Measurements from ENCODE around the gene STMN3.

The STMN3 gene

GRCh38 chr20:63653041-63653973 is at the start of gene STMN3:
Gene STMN3 (minus strand): TSS chr20:63653424. CDS start chr20:63653345, 79 bp downstream.
- peak; percentile 95 for DNase-seq

- DNase-seq: no peak
Measured at GRCh38 chr20:63702036-63702665, 48.9 kb upstream of the STMN3 start.

- DNase-seq: no peak
Measured at GRCh38 chr20:63701329-63702035, 48.3 kb upstream of the STMN3 start.

DNA sequence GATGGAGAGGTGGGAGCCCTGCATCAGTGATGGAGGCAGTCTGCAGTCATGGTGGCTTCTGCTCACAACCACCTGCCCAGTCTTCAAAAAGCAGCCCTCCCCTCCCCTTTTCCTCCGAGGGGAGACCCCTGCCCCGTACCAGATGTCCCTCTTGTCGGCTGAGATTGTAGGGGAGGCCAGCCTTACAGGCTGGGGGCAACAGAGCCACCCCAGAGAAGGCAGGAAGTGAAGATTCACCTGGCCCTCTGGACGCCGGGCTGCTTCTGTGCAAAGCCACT is 47.8 kb upstream of the STMN3 start:
- no peak for DNase-seq

GRCh38 chr20:63700199-63701050 is 47.2 kb upstream of the STMN3 start:
- no peak for DNase-seq

GRCh38 chr20:63699466-63700198 is 46.4 kb upstream of the STMN3 start:
- DNase-seq: no peak

DNA sequence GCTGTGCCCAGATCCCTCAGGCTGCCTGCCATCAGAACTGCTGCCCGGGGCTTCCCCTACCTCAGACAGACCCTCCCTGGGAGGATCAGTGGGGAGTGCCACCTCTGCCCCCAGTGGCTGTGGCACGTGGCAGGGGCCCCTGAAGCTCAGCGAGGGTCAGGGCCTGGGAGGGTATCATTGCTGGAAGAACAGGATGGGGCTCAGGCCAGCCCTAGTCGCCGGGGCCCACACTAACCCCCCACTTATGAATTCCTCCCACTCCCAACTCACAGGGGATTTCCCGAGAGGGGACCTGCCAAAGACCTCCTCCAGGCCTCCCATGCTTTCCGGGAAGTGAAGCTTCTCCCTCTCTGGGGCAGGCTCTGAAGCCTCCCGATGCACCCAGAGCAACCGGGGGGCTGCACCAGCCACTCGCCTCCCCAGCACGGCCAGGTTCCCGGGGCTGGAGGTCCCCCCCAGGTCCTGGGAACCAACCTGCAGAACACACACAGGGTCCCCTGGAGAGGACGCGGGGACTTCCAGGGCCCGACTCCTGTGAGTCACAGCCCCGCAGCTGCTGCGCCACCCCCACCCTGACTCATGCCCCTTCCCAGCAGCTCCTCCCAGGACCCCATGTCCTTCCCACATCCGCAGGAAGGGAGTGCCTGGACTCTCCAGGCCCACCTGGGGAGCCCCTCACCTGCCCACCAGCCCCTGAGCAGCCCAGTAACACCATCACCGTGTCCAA is 45.7 kb upstream of the STMN3 start:
- no peak for DNase-seq

DNA sequence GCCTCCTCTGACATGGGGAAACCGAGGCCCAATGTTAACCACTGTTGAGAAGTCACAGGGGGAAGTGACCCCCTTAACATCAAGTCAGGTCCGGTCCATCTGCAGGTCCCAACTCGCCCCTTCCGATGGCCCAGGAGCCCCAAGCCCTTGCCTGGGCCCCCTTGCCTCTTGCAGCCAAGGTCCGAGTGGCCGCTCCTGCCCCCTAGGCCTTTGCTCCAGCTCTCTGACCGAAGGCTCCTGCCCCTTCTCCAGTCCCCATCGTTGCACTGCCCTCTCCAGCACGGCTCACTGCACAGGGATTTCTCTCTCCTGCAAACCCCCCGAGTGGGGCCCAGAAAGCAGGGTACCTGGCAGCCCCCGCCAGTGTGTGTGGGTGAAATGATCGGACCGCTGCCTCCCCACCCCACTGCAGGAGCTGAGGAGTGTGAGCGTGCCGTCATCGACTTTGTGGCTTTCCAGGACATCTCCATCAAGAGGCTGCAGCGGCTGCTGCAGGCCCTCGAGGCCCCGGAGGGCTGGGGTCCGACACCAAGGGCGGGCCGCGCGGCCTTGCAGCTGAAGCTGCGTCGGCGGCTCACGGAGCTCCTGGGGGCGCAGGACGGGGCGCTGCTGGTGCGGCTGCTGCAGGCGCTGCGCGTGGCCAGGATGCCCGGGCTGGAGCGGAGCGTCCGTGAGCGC is 44.8 kb upstream of the STMN3 start:
- no peak for DNase-seq

GRCh38 chr20:63697357-63697867 is 44.2 kb upstream of the STMN3 start:
- DNase-seq: no peak

DNA sequence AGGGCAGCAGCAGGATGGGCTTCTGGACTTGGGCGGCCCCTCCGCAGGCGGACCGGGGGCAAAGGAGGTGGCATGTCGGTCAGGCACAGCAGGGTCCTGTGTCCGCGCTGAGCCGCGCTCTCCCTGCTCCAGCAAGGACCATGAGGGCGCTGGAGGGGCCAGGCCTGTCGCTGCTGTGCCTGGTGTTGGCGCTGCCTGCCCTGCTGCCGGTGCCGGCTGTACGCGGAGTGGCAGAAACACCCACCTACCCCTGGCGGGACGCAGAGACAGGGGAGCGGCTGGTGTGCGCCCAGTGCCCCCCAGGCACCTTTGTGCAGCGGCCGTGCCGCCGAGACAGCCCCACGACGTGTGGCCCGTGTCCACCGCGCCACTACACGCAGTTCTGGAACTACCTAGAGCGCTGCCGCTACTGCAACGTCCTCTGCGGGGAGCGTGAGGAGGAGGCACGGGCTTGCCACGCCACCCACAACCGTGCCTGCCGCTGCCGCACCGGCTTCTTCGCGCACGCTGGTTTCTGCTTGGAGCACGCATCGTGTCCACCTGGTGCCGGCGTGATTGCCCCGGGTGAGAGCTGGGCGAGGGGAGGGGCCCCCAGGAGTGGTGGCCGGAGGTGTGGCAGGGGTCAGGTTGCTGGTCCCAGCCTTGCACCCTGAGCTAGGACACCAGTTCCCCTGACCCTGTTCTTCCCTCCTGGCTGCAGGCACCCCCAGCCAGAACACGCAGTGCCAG is 43.6 kb upstream of the STMN3 start, which contains the start of gene TNFRSF6B:
TNFRSF6B (plus strand) TSS at position 25 of the 729 bp plus-strand sequence; CDS start at position 141, 116 bp downstream.
- no peak for DNase-seq

GRCh38 chr20:63696306-63696627 is 43.0 kb upstream of the STMN3 start:
- no peak for DNase-seq

- DNase-seq: no peak
Measured at GRCh38 chr20:63695424-63696305, 42.4 kb upstream of the STMN3 start.

GRCh38 chr20:63694584-63695423 is 41.6 kb upstream of the STMN3 start:
- no peak for DNase-seq

DNA sequence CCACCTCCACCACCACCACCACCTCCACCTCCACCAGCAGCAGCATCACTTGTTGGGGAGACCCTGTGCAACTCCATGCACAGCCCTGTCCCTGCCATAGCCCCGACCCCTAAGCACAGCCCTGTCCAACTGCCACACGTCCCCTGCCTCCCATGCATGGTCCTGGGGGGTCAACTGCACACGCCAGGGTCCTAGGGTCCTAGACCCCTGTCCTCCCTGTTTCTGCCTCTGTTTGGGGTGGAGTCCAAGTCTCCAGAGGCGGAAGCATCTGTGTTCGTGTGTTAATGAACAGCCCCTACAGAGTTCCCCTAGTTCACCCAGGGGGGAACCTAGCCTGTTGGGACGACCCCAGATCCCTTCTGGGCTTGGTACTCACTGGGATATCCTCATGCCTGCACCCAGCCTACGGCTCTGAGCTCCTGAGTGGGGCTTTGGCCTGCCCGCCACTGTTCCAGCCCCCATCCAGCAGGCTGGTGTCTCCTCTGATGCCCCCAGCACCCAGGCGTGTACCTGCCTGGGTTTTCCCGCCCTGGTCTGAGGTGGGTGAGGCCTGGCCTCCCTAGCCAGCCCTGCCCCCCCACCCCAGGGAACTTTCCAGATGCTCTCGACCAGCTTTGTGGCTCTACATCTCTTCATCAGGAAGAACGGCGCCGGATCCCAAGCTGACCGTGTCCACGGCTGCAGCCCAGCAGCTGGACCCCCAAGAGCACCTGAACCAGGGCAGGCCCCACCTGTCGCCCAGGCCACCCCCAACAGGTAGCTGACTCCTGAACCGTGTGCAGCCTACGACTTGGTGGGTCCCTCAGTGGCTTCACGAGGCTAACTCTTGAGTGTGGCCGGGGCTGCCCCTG is 40.7 kb upstream of the STMN3 start:
- DNase-seq: no peak

- no peak for DNase-seq
Measured at GRCh38 chr20:63693083-63693732, 40.0 kb upstream of the STMN3 start.

DNA sequence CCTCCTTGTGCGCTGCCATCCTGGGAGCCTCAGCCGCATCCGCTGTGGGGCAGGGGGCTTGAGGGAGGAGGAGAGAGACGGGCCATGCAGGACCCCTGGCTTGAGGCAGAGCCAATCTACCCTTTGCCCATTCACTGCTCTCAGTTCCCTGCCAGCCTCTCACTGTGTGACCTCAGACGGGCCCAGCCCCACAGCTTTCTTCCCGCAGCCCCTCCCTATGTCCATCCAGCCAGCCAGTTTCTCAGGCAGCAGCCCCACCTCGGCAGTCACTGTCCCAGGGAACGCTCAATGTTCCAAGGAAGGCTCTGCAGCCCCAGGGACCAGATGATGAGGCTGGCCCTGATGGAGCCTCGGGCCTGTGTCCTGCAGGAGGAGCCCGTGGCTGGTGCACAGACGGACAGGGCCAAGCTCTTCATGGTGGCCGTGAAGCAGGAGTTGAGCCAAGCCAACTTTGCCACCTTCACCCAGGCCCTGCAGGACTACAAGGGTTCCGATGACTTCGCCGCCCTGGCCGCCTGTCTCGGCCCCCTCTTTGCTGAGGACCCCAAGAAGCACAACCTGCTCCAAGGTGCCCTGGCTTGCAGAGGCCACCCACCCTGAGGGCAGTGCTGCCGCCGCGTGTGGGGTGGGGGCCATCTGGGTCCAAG is 39.3 kb upstream of the STMN3 start:
- no peak for DNase-seq
